K562 (cell line): ENCODE data around the gene RBBP8. TPM values are rescaled to one million over a fixed set of nuclear protein-coding genes. Genes with fewer than 3 reads are reported as not detected.
A peak's percentile ranks its signal among the peaks of the same experiment; 100 is the strongest.

ENCODE experiments used
- ATAC-seq: fragments of 200-7000 bp; cut with Tn5 transposase; 3 replicates; pipeline ENCODE4 v1.9.1; 2020; ENCODE audit warnings: moderate library complexity
- BruUV-seq: library from RNA; stranded (reverse); fragments of 400-500 nt; replicated peaks from 2 replicates; lab custom pipeline; 2021; lab: Mats Ljungman, UMichigan
- CTCF ChIA-PET: fragments of 300-600 bp; formaldehyde crosslinking; extraction: SDS; loops from one replicate; lab custom pipeline; 2021; ENCODE audit warnings: low intra/inter-chr PET ratio; lab: Yijun Ruan, JAX
- POLR2A ChIA-PET: fragments of 300-600, 350-650 bp; sonication (Branson Sonifier 250); formaldehyde crosslinking; extraction: SDS; loops from one replicate; lab custom pipeline; 2021; ENCODE audit warnings: antibody characterized with exemption, inconsistent platforms; lab: Yijun Ruan, JAX
- DNase-seq, 4 experiments: peaks; one replicate each; pipeline versions ENCODE4 v3.0.0 to v3.0.0-alpha.2; 2011 to 2018; ENCODE audit warnings: low spot score in 3 of 4, mixed read lengths in 3 of 4; ENCODE audit errors: extremely low read depth in 1 of 4
- FAIRE-seq: peaks from 2 replicates; lab custom pipeline; 2011; peaks lifted over from hg19 to GRCh38; lab: Jason Lieb, UNC
- H2AFZ ChIP-seq: 2 replicates; pipeline ENCODE4 v1.6.0; 2011; ENCODE audit warnings: low read depth, low read length, control low read depth, inconsistent platforms
- H3K27ac ChIP-seq: fragments of 200-600 bp; 3 replicates; pipeline ENCODE4 v1.8.0; 2011; ENCODE audit warnings: low read depth, mild to moderate bottlenecking, control low read depth, inconsistent platforms, low read length, moderate library complexity, mixed read lengths; ENCODE audit errors: extremely low read depth
- H3K27me3 ChIP-seq, 2 experiments: fragments of 300-600 bp in 1 of 2; 2 replicates in 1 of 2; 3 replicates in 1 of 2; pipeline versions ENCODE4 v1.6.0 to v1.8.0; 2011; ENCODE audit warnings: inconsistent platforms in 2 of 2, low read length in 2 of 2, mild to moderate bottlenecking in 1 of 2, mixed read lengths in 1 of 2, moderate library complexity in 1 of 2; ENCODE audit not compliant: control insufficient read depth in 2 of 2, insufficient read depth in 2 of 2
- H3K36me3 ChIP-seq: fragments of 300-600 bp; 3 replicates; pipeline ENCODE4 v1.8.0; 2011; ENCODE audit warnings: mild to moderate bottlenecking, low read length, inconsistent platforms; ENCODE audit not compliant: control insufficient read depth, insufficient read depth
- H3K4me1 ChIP-seq, 2 experiments: fragments of 200-600 bp in 1 of 2; replicated peaks in 1 of 2; 2 replicates in 1 of 2; 3 replicates in 1 of 2; pipeline versions ENCODE4 v1.5.1 to v1.8.0; 2011; ENCODE audit warnings: inconsistent platforms in 2 of 2, low read length in 2 of 2, mild to moderate bottlenecking in 1 of 2, mixed read lengths in 1 of 2, moderate library complexity in 1 of 2; ENCODE audit not compliant: control insufficient read depth in 2 of 2, insufficient read depth in 2 of 2
- H3K4me2 ChIP-seq: 2 replicates; pipeline ENCODE4 v1.6.1; 2011; ENCODE audit warnings: low read length, control low read depth, inconsistent platforms, mixed read lengths; ENCODE audit not compliant: insufficient read depth
- H3K4me3 ChIP-seq: fragments of 200-600 bp; sonication (generic), shearing (Covaris generic); 2 replicates; pipeline ENCODE4 v1.5.1; 2016; ENCODE audit warnings: control low read depth, inconsistent platforms
- H3K79me2 ChIP-seq: fragments of 200-600 bp; 3 replicates; pipeline ENCODE4 v1.8.0; 2011; ENCODE audit warnings: low read length, inconsistent platforms; ENCODE audit not compliant: control insufficient read depth, insufficient read depth
- H3K9ac ChIP-seq, 2 experiments: 2 replicates each; pipeline versions ENCODE4 v1.6.0 to v1.6.1; 2011; ENCODE audit warnings: low read depth in 2 of 2, low read length in 2 of 2, control low read depth in 1 of 2, inconsistent platforms in 1 of 2, mild to moderate bottlenecking in 1 of 2, mixed read lengths in 1 of 2; ENCODE audit not compliant: insufficient read depth in 1 of 2
- H3K9me1 ChIP-seq: one replicate; pipeline ENCODE4 v1.6.0; 2011; ENCODE audit warnings: inconsistent platforms, mild to moderate bottlenecking, low read length, moderate library complexity; ENCODE audit not compliant: control insufficient read depth, insufficient read depth
- H3K9me3 ChIP-seq: replicated peaks from 2 replicates; pipeline ENCODE4 v1.5.1; 2011; ENCODE audit warnings: low read depth, low read length, inconsistent platforms; ENCODE audit not compliant: control insufficient read depth, insufficient read depth
- H4K20me1 ChIP-seq: replicated peaks from 2 replicates; pipeline ENCODE4 v1.6.1; 2011; ENCODE audit warnings: low read length, inconsistent platforms, mixed read lengths; ENCODE audit not compliant: control insufficient read depth, insufficient read depth
- CBX5 ChIP-seq: IDR thresholded peaks from 2 replicates; pipeline ENCODE4 v1.6.1; 2014; ENCODE audit warnings: low read depth, borderline replicate concordance
- CHD1 ChIP-seq: fragments of 200-600 bp; sonication (generic); IDR thresholded peaks from one replicate; pipeline ENCODE4 v1.6.1; 2012; ENCODE audit warnings: mild to moderate bottlenecking, moderate library complexity, low read length, inconsistent platforms
- FOXJ2 ChIP-seq: fragments of 200-800 bp; sonication (Bioruptor generic); IDR thresholded peaks from 2 replicates; pipeline ENCODE4 v1.6.1; 2016; ENCODE audit warnings: missing genetic modification characterization, missing compliant biosample characterization
- GATAD2A ChIP-seq: fragments of 450-650 bp; IDR thresholded peaks from 2 replicates; pipeline ENCODE4 v1.6.1; 2017
- MYNN ChIP-seq, 2 experiments: sonication (generic); formaldehyde crosslinking in 1 of 2; IDR thresholded peaks; 2 replicates each; pipeline versions ENCODE4 v1.5.0 to v1.6.1; 2016 to 2020; ENCODE audit warnings: antibody characterized with exemption in 1 of 2, missing genetic modification reagents in 1 of 2
- SPI1 ChIP-seq: IDR thresholded peaks from 2 replicates; pipeline ENCODE4 v1.6.1; 2011; ENCODE audit warnings: low read depth, low read length, control low read depth, borderline replicate concordance
- STAG1 ChIP-seq: sonication (generic); formaldehyde crosslinking; IDR thresholded peaks from 2 replicates; pipeline ENCODE4 v1.5.0; 2020; ENCODE audit warnings: missing genetic modification reagents, borderline replicate concordance
- SUPT5H ChIP-seq: fragments of 450-650 bp; IDR thresholded peaks from 2 replicates; pipeline ENCODE4 v1.6.1; 2016
- U2AF1 ChIP-seq: fragments of 200-400 bp; formaldehyde crosslinking; optimal IDR thresholded peaks from 2 replicates; pipeline ENCODE3; 2017; ENCODE audit warnings: mild to moderate bottlenecking, low read depth, low read length, moderate library complexity
- XRCC4 ChIP-seq: IDR thresholded peaks from one replicate; pipeline ENCODE4 v1.6.1; 2011; ENCODE audit not compliant: insufficient read depth, insufficient read length; ENCODE audit errors: extremely low read depth
- ZNF561 ChIP-seq: fragments of 450-650 bp; formaldehyde crosslinking; conservative IDR thresholded peaks from 2 replicates; pipeline ENCODE4 v1.4.0; 2020; ENCODE audit warnings: mild to moderate bottlenecking, moderate library complexity
- WGBS: fragments of 100-300 bp; shearing (Covaris generic); methylation state at CpG from one replicate; pipeline ENCODE4 v1.1.6; 2016; ENCODE audit warnings: low coverage, mixed read lengths; ENCODE audit not compliant: insufficient coverage; ENCODE audit errors: missing lambda C conversion rate; 5-methylcytosine and 5-hydroxymethylcytosine counted together
- in situ Hi-C: fragments of 300-500 bp; cut with MboI; formaldehyde crosslinking; loops from 4 replicates; pipeline ENCODE4 v1.15.0; 2018; ENCODE audit warnings: inconsistent platforms, mixed read lengths
- intact Hi-C: fragments of 100-400 bp; cut with micrococcal nuclease; formaldehyde crosslinking; loops from 2 replicates; pipeline ENCODE4 v1.14.2; 2022
- polyA plus RNA-seq, 8 experiments: library from polyadenylated mRNA; depleted of rRNA in 4 of 8; stranded (reverse) in 5 of 8; unstranded in 3 of 8; fragments of >200 nt; fragmentation: Nextera tagmentation in 2 of 8; fragmentation: Illumina TruSeq in 1 of 8; extraction: Ambion mirVana in 2 of 8; extraction: Trizol in 1 of 8; gene quantifications; 2 replicates each; pipeline versions ENCODE4 v1.2.1 to v1.2.3, GENCODE V29; 2011 to 2014; ENCODE audit warnings: inconsistent platforms in 1 of 8, missing spikeins in 1 of 8
- total RNA-seq, 7 experiments: library from RNA; depleted of rRNA in 6 of 7; stranded (reverse); fragments of >200 nt in 6 of 7; fragmentation: Illumina TruSeq in 2 of 7; extraction: Trizol in 2 of 7; gene quantifications; 2 replicates each; pipeline versions ENCODE4 v1.2.1 to v1.2.3, GENCODE V29; 2011 to 2021; ENCODE audit warnings: low replicate concordance in 1 of 7
- TF ChIP-seq, protein P1 (sequence below): IDR thresholded peaks from 3 replicates; pipeline ENCODE4 v1.6.1; 2011; ENCODE audit warnings: borderline replicate concordance, mild to moderate bottlenecking, moderate library complexity; ENCODE audit not compliant: insufficient read length; ENCODE audit errors: extremely low read depth

RBBP8 gene
- total and polyA plus RNA-seq, 9 of the 15 experiments (the other 6 are each of a cell fraction or from before 2014, with no cell fraction given): 28.4 to 63.1 (median 48.9) TPM

DNA sequence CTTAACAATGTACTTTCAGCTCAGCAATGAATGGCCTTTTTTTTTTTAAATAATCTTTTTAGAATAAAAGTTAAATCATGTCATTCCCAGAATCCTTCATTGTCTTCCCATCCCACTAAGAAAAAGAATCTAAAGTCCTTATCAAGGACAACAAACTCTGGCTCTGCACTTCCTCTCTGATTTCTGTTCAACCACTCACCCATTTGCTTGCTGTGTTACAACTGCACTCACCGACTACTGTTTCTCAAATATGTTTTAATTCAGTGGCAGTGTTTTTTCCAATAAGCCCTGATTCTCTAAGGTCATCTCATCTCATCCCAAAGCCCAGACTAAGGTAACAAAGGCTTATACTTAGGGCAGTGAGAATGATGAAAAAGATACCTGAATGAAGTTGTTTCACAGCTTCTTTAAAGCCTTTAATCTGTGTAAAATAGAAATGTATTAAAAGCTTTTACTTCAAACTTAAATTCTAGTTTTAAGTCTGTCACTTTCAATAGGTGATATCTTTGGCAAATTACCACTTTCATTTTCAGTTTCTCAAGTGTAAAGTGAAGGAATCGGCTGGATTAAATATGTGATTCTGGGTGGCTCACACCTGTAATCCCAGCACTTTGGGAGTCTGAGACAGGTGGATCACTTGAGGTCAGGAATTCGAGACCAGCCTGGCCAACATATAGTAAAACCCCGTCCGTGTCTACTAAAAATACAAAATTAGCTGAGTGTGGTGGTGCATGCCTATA, 87.6 kb downstream of the RBBP8 start:
- Histone ChIP-seq H4K20me1 (no peaks in the 10 kb centered on the region), H3K4me3 (no peak overlapping the region), H3K79me2 (no peaks in the 10 kb centered on the region), H3K27ac (no peak overlapping the region), H3K27me3 (no peaks in the 10 kb centered on the region), H3K9me3 (no peaks in the 10 kb centered on the region), H3K4me2 (no peak overlapping the region), H3K36me3 (peaks cover 55% of the 10 kb centered on the region), H3K4me1 (no peaks in the 10 kb centered on the region), H2AFZ (no peak overlapping the region), H3K9me1 (no peaks in the 10 kb centered on the region), H3K9ac (no peak overlapping the region)
- no TSS peak for BruUV-seq
- intact Hi-C loops (no loop called here), in situ Hi-C loops (no loop called here)
- DNase-seq: no peak
- ChIA-PET CTCF (no interaction called here), POLR2A (interaction anchor here (1.4 kb wide), 1 partner anchor 14 kb away, joined by 3 read pairs; no protein-coding TSS in a partner anchor)
- ATAC-seq: no peak
- FAIRE-seq: no peak
- TF ChIP-seq SUPT5H (no peak), SPI1 (peak; percentile 28; the same call in 1 of the 2 replicates)
- WGBS: 91% methylated on average over 5 of the region's 5 CpGs

DNA sequence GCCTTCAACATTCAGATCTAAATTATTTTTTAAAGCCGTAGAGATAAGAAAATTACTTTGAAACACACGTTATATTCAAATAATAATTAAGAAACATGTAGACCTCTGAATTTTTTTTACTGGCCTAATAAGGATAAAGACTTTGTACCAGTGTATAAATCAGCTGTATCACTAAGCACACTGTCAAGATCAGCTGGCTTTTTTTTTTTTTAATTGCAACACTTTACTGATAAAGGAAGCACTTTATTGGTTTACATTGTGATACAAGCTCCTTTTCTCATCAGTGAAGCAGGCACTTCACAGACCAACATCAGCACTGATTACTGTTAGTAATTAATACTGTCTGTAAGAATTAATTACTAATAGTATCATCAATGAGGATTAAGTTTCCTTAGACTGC, 88.5 kb downstream of the RBBP8 start:
- intact Hi-C loops (no loop called here), in situ Hi-C loops (no loop called here)
- no peak overlapping the region for H2AFZ ChIP-seq
- CTCF ChIA-PET: no interaction called here
- H3K4me2 ChIP-seq: no peak overlapping the region
- H3K9me1 ChIP-seq: no peaks in the 10 kb centered on the region
- no peaks in the 10 kb centered on the region for H3K79me2 ChIP-seq
- H3K27ac ChIP-seq: no peak overlapping the region
- ATAC-seq (no peak), DNase-seq (no peak), FAIRE-seq (no peak)
- WGBS: 89% methylated on average over 2 of the region's 2 CpGs
- no peaks in the 10 kb centered on the region for H3K27me3 ChIP-seq
- POLR2A ChIA-PET: no interaction called here
- no peak overlapping the region for H3K4me3 ChIP-seq
- H3K9ac ChIP-seq: no peak overlapping the region
- H4K20me1 ChIP-seq: no peaks in the 10 kb centered on the region
- no TSS peak for BruUV-seq
- H3K9me3 ChIP-seq: no peaks in the 10 kb centered on the region
- peaks cover 61% of the 10 kb centered on the region for H3K36me3 ChIP-seq
- no peaks in the 10 kb centered on the region for H3K4me1 ChIP-seq
- TF ChIP-seq FOXJ2 (tag) (no peak), STAG1 (CRISPR knock-in tag) (no peak), ZNF561 (CRISPR knock-in tag) (no peak), CBX5 (no peak), XRCC4 (no peak), U2AF1 (no peak), CHD1 (no peak), GATAD2A (no peak), MYNN (IDR thresholded peaks at IDR 0.05) (no peak), MYNN (CRISPR knock-in tag; IDR thresholded peaks at IDR 0.05) (no peak)
- TF ChIP-seq, protein P1, sequence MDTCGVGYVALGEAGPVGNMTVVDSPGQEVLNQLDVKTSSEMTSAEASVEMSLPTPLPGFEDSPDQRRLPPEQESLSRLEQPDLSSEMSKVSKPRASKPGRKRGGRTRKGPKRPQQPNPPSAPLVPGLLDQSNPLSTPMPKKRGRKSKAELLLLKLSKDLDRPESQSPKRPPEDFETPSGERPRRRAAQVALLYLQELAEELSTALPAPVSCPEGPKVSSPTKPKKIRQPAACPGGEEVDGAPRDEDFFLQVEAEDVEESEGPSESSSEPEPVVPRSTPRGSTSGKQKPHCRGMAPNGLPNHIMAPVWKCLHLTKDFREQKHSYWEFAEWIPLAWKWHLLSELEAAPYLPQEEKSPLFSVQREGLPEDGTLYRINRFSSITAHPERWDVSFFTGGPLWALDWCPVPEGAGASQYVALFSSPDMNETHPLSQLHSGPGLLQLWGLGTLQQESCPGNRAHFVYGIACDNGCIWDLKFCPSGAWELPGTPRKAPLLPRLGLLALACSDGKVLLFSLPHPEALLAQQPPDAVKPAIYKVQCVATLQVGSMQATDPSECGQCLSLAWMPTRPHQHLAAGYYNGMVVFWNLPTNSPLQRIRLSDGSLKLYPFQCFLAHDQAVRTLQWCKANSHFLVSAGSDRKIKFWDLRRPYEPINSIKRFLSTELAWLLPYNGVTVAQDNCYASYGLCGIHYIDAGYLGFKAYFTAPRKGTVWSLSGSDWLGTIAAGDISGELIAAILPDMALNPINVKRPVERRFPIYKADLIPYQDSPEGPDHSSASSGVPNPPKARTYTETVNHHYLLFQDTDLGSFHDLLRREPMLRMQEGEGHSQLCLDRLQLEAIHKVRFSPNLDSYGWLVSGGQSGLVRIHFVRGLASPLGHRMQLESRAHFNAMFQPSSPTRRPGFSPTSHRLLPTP: no peak
